Trophoblast cell (in vitro differentiated cells and primary cell): ENCODE results near the gene ERBB4. TPM values are rescaled to one million over a fixed set of nuclear protein-coding genes. Genes with fewer than 3 reads are reported as not detected.

Source experiments
- DNase-seq, 2 donors: peaks; one replicate each; pipeline ENCODE4 v3.0.0-alpha.2; 2016
- H2AFZ ChIP-seq: 2 replicates; pipeline ENCODE4 v1.6.1; 2013; ENCODE audit warnings: low read length, moderate library complexity, mild to moderate bottlenecking; ENCODE audit not compliant: insufficient read depth, poor library complexity
- H2AK5ac ChIP-seq: 2 replicates; pipeline ENCODE4 v1.6.1; 2013; ENCODE audit warnings: mild to moderate bottlenecking, low read length
- H2BK120ac ChIP-seq: 2 replicates; pipeline ENCODE4 v1.6.1; 2013; ENCODE audit warnings: low read length, mild to moderate bottlenecking, moderate library complexity; ENCODE audit not compliant: insufficient read depth, poor library complexity
- H2BK12ac ChIP-seq: 2 replicates; pipeline ENCODE4 v1.6.1; 2013; ENCODE audit warnings: mild to moderate bottlenecking, low read length, moderate library complexity
- H2BK5ac ChIP-seq: 2 replicates; pipeline ENCODE4 v1.6.1; 2013; ENCODE audit warnings: low read length, low read depth, moderate library complexity, mild to moderate bottlenecking; ENCODE audit not compliant: poor library complexity
- H3K14ac ChIP-seq: 2 replicates; pipeline ENCODE4 v1.6.1; 2013; ENCODE audit warnings: mild to moderate bottlenecking, low read length
- H3K18ac ChIP-seq: 2 replicates; pipeline ENCODE4 v1.6.1; 2013; ENCODE audit warnings: mild to moderate bottlenecking, low read length
- H3K23ac ChIP-seq: 2 replicates; pipeline ENCODE4 v1.6.1; 2013; ENCODE audit warnings: low read length
- H3K27ac ChIP-seq: 2 replicates; pipeline ENCODE4 v1.5.1; 2013; ENCODE audit warnings: low read depth, mild to moderate bottlenecking, inconsistent platforms, low read length, moderate library complexity
- H3K27me3 ChIP-seq: 2 replicates; pipeline ENCODE4 v1.6.1; 2013; ENCODE audit warnings: inconsistent platforms, mild to moderate bottlenecking, low read length, moderate library complexity; ENCODE audit not compliant: insufficient read depth
- H3K36me3 ChIP-seq, 2 experiments: 1 replicate in 1 of 2; 2 replicates in 1 of 2; pipeline ENCODE4 v1.6.1; 2013; ENCODE audit warnings: low read length in 2 of 2, mild to moderate bottlenecking in 2 of 2, moderate library complexity in 1 of 2; ENCODE audit not compliant: insufficient read depth in 2 of 2, control insufficient read depth in 1 of 2
- H3K4ac ChIP-seq: 2 replicates; pipeline ENCODE4 v1.6.1; 2013; ENCODE audit warnings: low read depth, mild to moderate bottlenecking, low read length, moderate library complexity
- H3K4me1 ChIP-seq, 2 experiments: 1 replicate in 1 of 2; 2 replicates in 1 of 2; pipeline ENCODE4 v1.6.1; 2013; ENCODE audit warnings: low read length in 2 of 2, mild to moderate bottlenecking in 2 of 2, moderate library complexity in 1 of 2; ENCODE audit not compliant: insufficient read depth in 2 of 2, control insufficient read depth in 1 of 2
- H3K4me2 ChIP-seq: 2 replicates; pipeline ENCODE4 v1.6.1; 2013; ENCODE audit warnings: inconsistent platforms, mild to moderate bottlenecking, low read length, moderate library complexity
- H3K4me3 ChIP-seq: 2 replicates; pipeline ENCODE4 v1.5.1; 2013; ENCODE audit warnings: mild to moderate bottlenecking, low read depth, low read length, inconsistent platforms
- H3K79me1 ChIP-seq: one replicate; pipeline ENCODE4 v1.6.1; 2013; ENCODE audit warnings: low read length
- H3K79me2 ChIP-seq: 2 replicates; pipeline ENCODE4 v1.6.1; 2013; ENCODE audit warnings: low read length, mild to moderate bottlenecking; ENCODE audit not compliant: control insufficient read depth, insufficient read depth, poor library complexity
- H3K9ac ChIP-seq: 2 replicates; pipeline ENCODE4 v1.6.1; 2013; ENCODE audit warnings: mild to moderate bottlenecking, low read length
- H3K9me3 ChIP-seq: 2 replicates; pipeline ENCODE4 v1.6.1; 2013; ENCODE audit warnings: low read depth, mild to moderate bottlenecking, control low read depth, inconsistent platforms, low read length; ENCODE audit not compliant: insufficient read depth
- H4K12ac ChIP-seq: 2 replicates; pipeline ENCODE4 v1.6.1; 2013; ENCODE audit warnings: low read depth, mild to moderate bottlenecking, low read length, moderate library complexity
- H4K8ac ChIP-seq: 2 replicates; pipeline ENCODE4 v1.6.1; 2013; ENCODE audit warnings: low read depth, mild to moderate bottlenecking, low read length, moderate library complexity
- H4K91ac ChIP-seq: one replicate; pipeline ENCODE4 v1.6.1; 2013; ENCODE audit warnings: low read depth, mild to moderate bottlenecking, low read length, moderate library complexity
- WGBS: extraction: QIAGEN DNeasy Blood & Tissue Kit; methylation state at CpG from one replicate; pipeline ENCODE4 v1.1.7; 2013; ENCODE audit warnings: missing lambda C conversion rate; ENCODE audit not compliant: insufficient read length, insufficient coverage; ENCODE audit errors: extremely low coverage; 5-methylcytosine and 5-hydroxymethylcytosine counted together
- polyA plus RNA-seq: library from polyadenylated mRNA; stranded (reverse); fragments of 200-250 nt; gene quantifications from 2 replicates; pipeline ENCODE4 v1.2.3, GENCODE V29; 2013

Gene ERBB4
- polyA plus RNA-seq, result 0.89 and 1.0 TPM in 2 replicates

GRCh38 chr2:212538305-212539071 is at the start of gene ERBB4:
ERBB4 (minus strand) TSS chr2:212538802; CDS start chr2:212538530, 272 bp downstream.
- no CpG with 5 or more reads among the region's 69 CpGs for WGBS

GRCh38 chr2:212580117-212580516 is 41.5 kb upstream of the ERBB4 start:
- no peaks in the 10 kb centered on the region for H3K79me2 ChIP-seq
- H4K91ac ChIP-seq, result no peak overlapping the region
- no CpG with 5 or more reads among the region's 2 CpGs for WGBS
- H3K18ac ChIP-seq, result no peak overlapping the region
- H2BK120ac ChIP-seq, result no peak overlapping the region
- peak in 1 of 2 donors; percentile 15 for DNase-seq
- H2AFZ ChIP-seq, result no peak overlapping the region
- no peak overlapping the region for H3K4me2 ChIP-seq
- no peaks in the 10 kb centered on the region for H3K4me1 ChIP-seq
- no peaks in the 10 kb centered on the region for H3K9me3 ChIP-seq
- H4K12ac ChIP-seq, result no peak overlapping the region
- H3K27ac ChIP-seq, result no peak overlapping the region
- H2BK5ac ChIP-seq, result no peak overlapping the region
- no peak overlapping the region for H3K9ac ChIP-seq
- H4K8ac ChIP-seq, result no peak overlapping the region
- no peaks in the 10 kb centered on the region for H3K27me3 ChIP-seq
- H3K14ac ChIP-seq, result no peak overlapping the region
- H3K36me3 ChIP-seq, result no peaks in the 10 kb centered on the region
- H3K4ac ChIP-seq, result no peak overlapping the region
- H2BK12ac ChIP-seq, result no peak overlapping the region
- H3K23ac ChIP-seq, result no peak overlapping the region
- H2AK5ac ChIP-seq, result no peak overlapping the region
- H3K4me3 ChIP-seq, result no peak overlapping the region
- no peaks in the 10 kb centered on the region for H3K79me1 ChIP-seq

More at GRCh38 chr2:212538305-212539071, at the start of gene ERBB4:
- Histone ChIP-seq H2BK120ac (no peak within 1 kb of the TSS), H2AK5ac (no peak within 1 kb of the TSS), H3K4me1 (peaks cover 6 to 19% of the 10 kb centered on the region in 2 experiments), H4K12ac (peak within 1 kb of the TSS; percentile 3), H3K23ac (no peak within 1 kb of the TSS), H2AFZ (peak within 1 kb of the TSS; percentile 66), H4K91ac (no peak within 1 kb of the TSS), H4K8ac (peak within 1 kb of the TSS; percentile 37), H2BK12ac (no peak within 1 kb of the TSS), H3K4me3 (peak within 1 kb of the TSS; percentile 78), H3K79me2 (no peaks in the 10 kb centered on the region), H3K36me3 (no peaks in the 10 kb centered on the region), H3K27me3 (peaks cover 26% of the 10 kb centered on the region), H3K27ac (no peak within 1 kb of the TSS), H3K4ac (no peak within 1 kb of the TSS), H3K18ac (no peak within 1 kb of the TSS), H3K9me3 (no peaks in the 10 kb centered on the region), H3K79me1 (no peaks in the 10 kb centered on the region), H2BK5ac (no peak within 1 kb of the TSS), H3K9ac (no peak within 1 kb of the TSS), H3K14ac (no peak within 1 kb of the TSS), H3K4me2 (peak within 1 kb of the TSS; percentile 99)
- DNase-seq, result no peak

- no peak overlapping the region for H4K12ac ChIP-seq
- no peak overlapping the region for H3K18ac ChIP-seq
- no peaks in the 10 kb centered on the region for H3K9me3 ChIP-seq
- no peak for DNase-seq
- no peak overlapping the region for H3K9ac ChIP-seq
- no peaks in the 10 kb centered on the region for H3K27me3 ChIP-seq
- no peak overlapping the region for H3K4ac ChIP-seq
- no peaks in the 10 kb centered on the region for H3K36me3 ChIP-seq
- H2AK5ac ChIP-seq, result no peak overlapping the region
- no peak overlapping the region for H2BK5ac ChIP-seq
- H3K4me3 ChIP-seq, result no peak overlapping the region
- no peaks in the 10 kb centered on the region for H3K4me1 ChIP-seq
- WGBS, result no CpG with 5 or more reads among the region's 4 CpGs
- H3K14ac ChIP-seq, result no peak overlapping the region
- no peak overlapping the region for H2BK120ac ChIP-seq
- H3K4me2 ChIP-seq, result no peak overlapping the region
- H4K91ac ChIP-seq, result no peak overlapping the region
- no peak overlapping the region for H3K23ac ChIP-seq
- no peak overlapping the region for H2AFZ ChIP-seq
- no peak overlapping the region for H3K27ac ChIP-seq
- H3K79me1 ChIP-seq, result no peaks in the 10 kb centered on the region
- H2BK12ac ChIP-seq, result no peak overlapping the region
- no peak overlapping the region for H4K8ac ChIP-seq
- no peaks in the 10 kb centered on the region for H3K79me2 ChIP-seq
These were observed 17.7 kb upstream of the ERBB4 start for GRCh38 chr2:212556296-212556695.

GRCh38 chr2:212554233-212554632 is 15.6 kb upstream of the ERBB4 start:
- H3K79me1 ChIP-seq, result no peaks in the 10 kb centered on the region
- H3K4ac ChIP-seq, result no peak overlapping the region
- no peak overlapping the region for H2BK120ac ChIP-seq
- no peak overlapping the region for H4K12ac ChIP-seq
- DNase-seq, result no peak
- H3K23ac ChIP-seq, result no peak overlapping the region
- H3K4me2 ChIP-seq, result no peak overlapping the region
- no peak overlapping the region for H3K4me3 ChIP-seq
- no peaks in the 10 kb centered on the region for H3K4me1 ChIP-seq
- H2BK5ac ChIP-seq, result no peak overlapping the region
- WGBS, result no CpG with 5 or more reads among the region's 2 CpGs
- H3K14ac ChIP-seq, result no peak overlapping the region
- H3K36me3 ChIP-seq, result no peaks in the 10 kb centered on the region
- no peaks in the 10 kb centered on the region for H3K27me3 ChIP-seq
- H2BK12ac ChIP-seq, result no peak overlapping the region
- no peak overlapping the region for H2AK5ac ChIP-seq
- no peaks in the 10 kb centered on the region for H3K79me2 ChIP-seq
- no peak overlapping the region for H4K91ac ChIP-seq
- H3K9me3 ChIP-seq, result no peaks in the 10 kb centered on the region
- no peak overlapping the region for H3K18ac ChIP-seq
- H2AFZ ChIP-seq, result no peak overlapping the region
- H3K27ac ChIP-seq, result no peak overlapping the region
- no peak overlapping the region for H3K9ac ChIP-seq
- H4K8ac ChIP-seq, result no peak overlapping the region
